Keratinocyte (primary cell): ENCODE data around the gene ZHX3.

Source experiments
- EZH2 ChIP-seq: IDR thresholded peaks from one replicate; pipeline ENCODE4 v1.6.1; 2012; ENCODE audit warnings: inconsistent platforms, mild to moderate bottlenecking, low read length, moderate library complexity
- TF ChIP-seq, protein P1 (sequence below), 3 experiments: IDR thresholded peaks in 1 of 3; conservative IDR thresholded peaks in 1 of 3; optimal IDR thresholded peaks in 1 of 3; 2 replicates in 2 of 3; 3 replicates in 1 of 3; pipeline versions ENCODE3 to v1.5.1; 2011; ENCODE audit warnings: low read length in 3 of 3, mild to moderate bottlenecking in 3 of 3, moderate library complexity in 2 of 3, control low read depth in 1 of 3, inconsistent platforms in 1 of 3; ENCODE audit not compliant: insufficient read depth in 2 of 3; ENCODE audit errors: extremely low read depth in 1 of 3

DNA sequence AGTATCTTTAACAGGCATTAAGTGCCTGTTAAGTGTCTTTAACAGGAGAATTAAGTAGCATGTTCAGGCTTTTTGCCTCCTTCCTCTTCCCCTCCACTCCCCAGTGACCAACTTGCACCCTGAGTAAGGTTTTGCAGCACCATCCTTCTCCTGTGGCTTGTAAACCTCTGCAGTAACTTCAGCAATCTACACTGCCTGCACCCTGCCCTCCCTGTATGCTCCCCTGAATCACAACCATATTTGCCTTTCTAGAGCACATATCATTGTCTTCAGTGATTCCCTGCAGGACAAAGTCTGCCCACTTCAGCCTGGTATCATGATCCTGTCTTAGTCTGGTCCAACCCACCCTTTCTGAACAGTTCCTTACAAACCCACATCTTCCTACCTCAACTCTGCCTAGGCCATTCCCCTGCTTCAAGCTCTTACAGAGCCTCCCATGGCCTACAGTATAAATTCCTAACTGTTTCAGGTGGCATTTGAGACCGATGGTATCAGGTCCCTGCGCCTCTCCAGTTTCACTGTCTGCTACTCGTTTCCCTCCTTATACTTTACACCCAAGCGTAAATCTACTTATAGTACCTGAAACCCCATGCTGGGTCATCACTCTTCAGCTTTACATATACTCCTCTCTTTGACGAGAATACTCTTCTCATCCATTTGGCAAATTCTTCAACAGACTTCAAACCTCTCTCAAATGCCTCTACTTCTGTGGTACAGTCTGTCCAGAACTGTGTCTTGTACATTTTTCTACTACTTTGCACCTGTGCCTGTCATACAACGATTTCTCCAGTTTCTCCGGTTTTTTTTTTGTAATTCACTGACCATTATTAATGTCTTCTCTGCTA is 69.8 kb downstream of the ZHX3 start:
- TF ChIP-seq, protein P1, sequence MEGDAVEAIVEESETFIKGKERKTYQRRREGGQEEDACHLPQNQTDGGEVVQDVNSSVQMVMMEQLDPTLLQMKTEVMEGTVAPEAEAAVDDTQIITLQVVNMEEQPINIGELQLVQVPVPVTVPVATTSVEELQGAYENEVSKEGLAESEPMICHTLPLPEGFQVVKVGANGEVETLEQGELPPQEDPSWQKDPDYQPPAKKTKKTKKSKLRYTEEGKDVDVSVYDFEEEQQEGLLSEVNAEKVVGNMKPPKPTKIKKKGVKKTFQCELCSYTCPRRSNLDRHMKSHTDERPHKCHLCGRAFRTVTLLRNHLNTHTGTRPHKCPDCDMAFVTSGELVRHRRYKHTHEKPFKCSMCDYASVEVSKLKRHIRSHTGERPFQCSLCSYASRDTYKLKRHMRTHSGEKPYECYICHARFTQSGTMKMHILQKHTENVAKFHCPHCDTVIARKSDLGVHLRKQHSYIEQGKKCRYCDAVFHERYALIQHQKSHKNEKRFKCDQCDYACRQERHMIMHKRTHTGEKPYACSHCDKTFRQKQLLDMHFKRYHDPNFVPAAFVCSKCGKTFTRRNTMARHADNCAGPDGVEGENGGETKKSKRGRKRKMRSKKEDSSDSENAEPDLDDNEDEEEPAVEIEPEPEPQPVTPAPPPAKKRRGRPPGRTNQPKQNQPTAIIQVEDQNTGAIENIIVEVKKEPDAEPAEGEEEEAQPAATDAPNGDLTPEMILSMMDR (optimal IDR thresholded peaks at IDR 0.05 in 1 of 3, IDR thresholded peaks at IDR 0.05 in 1 of 3, conservative IDR thresholded peaks at IDR 0.05 in 1 of 3; ENCODE audit: extremely low read depth in 1 of 3, insufficient read depth in 2 of 3, low read length in 3 of 3), result no peak
- TF ChIP-seq EZH2, result no peak
